ENCODE measurements around the gene IGFBP4. TPM values are rescaled to one million over a fixed set of nuclear protein-coding genes. Genes with fewer than 3 reads are reported as not detected.

Gene IGFBP4
- total and polyA plus RNA-seq, 4 donors: 74.1 to 649 (median 238) TPM

DNA sequence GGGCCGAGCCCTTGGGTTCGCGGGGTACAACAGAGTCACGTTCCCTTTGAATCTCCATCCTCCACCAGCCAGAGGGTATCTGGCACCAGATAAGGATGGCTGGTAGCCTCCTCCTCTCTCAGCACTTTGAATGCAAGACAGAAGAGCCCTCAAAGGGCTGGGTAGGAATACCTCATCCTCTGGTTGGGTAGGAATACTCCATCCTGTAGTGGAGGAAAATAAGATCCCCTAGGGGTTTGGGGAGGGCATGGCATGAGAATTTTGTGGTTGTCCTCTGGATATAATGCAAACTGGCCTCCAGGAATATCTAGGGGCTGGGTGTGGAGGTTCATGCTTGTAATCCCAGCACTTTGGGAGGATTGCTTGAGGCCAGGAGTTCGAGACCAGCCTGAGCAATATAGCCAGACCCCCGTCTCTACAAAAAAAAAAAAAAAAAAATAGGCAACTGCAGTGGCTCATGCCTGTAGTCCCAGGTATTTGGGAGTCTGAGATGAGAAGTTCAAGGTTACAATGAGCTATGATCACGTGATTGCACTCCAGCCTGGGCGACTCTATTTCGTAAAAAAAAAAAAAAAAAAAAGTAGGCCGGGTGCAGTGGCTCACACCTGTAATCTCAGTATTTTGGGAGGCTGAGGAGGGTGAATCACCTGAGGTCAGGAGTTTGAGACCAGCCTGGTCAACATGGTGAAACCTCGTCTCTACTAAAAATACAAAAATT is 2.7 kb downstream of the IGFBP4 start (continued):
- no peak for TF ChIP-seq FOXA1 (IDR thresholded peaks at IDR 0.05)
- TF ChIP-seq FOXA2 (IDR thresholded peaks at IDR 0.05): no peak
- TF ChIP-seq TAF1 (conservative IDR thresholded peaks at IDR 0.05): peak; percentile 51
- peak in 1 of 2 donors; percentile 30 for TF ChIP-seq HNF4A (conservative IDR thresholded peaks at IDR 0.05)
- peak; percentile 8 to 68 for TF ChIP-seq RXRA (IDR thresholded peaks at IDR 0.05)
- TF ChIP-seq RAD21 (IDR thresholded peaks at IDR 0.05): no peak

DNA sequence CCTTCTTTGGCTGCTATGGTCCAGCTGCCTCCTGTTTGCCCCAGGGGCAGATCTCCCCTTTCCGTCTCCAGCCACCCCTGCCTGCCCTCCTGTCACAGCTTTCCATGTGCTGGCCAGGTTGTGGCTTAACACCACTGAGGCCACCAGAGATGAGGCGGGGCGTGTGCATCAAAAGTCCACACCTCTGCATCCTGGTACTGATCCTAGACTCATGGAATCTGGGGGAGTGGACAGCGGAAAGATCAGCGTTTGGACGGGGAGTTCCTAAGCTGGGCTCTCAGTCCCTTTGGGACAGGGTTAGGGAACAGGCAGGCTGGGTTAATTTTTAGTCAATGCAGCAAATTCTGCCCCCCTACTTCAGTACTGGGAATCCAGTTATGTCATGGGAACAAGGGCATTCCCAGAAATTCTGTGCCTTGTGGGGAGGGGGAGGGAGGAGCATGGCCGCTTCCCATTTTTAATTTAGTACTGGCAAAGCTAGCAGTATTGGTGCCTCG is 3.9 kb downstream of the IGFBP4 start:
- no peaks in the 10 kb centered on the region for H3K9me3 ChIP-seq (ENCODE audit: control insufficient read depth in 4 of 4, low read length in 3 of 4)
- WGBS: 20% methylated on average over 8 of the region's 8 CpGs
- H3K9ac ChIP-seq (ENCODE audit: low read depth in 1 of 2, low read length in 2 of 2): peak overlapping the region; percentile 66 to 81
- peaks cover 14 to 66% (median 56%) of the 10 kb centered on the region in 4 donors for H3K4me1 ChIP-seq (ENCODE audit: control insufficient read depth in 4 of 4, insufficient read depth in 4 of 4, low read length in 3 of 4)
- no peak for TF ChIP-seq CTCF (IDR thresholded peaks at IDR 0.05; ENCODE audit: low read depth, low read length, missing input control)
- peak; percentile 78 for TF ChIP-seq YY1 (IDR thresholded peaks at IDR 0.05)
- TF ChIP-seq, protein P1, sequence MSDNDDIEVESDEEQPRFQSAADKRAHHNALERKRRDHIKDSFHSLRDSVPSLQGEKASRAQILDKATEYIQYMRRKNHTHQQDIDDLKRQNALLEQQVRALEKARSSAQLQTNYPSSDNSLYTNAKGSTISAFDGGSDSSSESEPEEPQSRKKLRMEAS (IDR thresholded peaks at IDR 0.05): peak; percentile 90
- TF ChIP-seq HNF4A (conservative IDR thresholded peaks at IDR 0.05): peak; percentile 56 to 86
- TF ChIP-seq, protein P2, sequence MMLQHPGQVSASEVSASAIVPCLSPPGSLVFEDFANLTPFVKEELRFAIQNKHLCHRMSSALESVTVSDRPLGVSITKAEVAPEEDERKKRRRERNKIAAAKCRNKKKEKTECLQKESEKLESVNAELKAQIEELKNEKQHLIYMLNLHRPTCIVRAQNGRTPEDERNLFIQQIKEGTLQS (IDR thresholded peaks at IDR 0.05): no peak
- TF ChIP-seq NR2F2 (IDR thresholded peaks at IDR 0.05): peak; percentile 63
- TF ChIP-seq FOXA1 (IDR thresholded peaks at IDR 0.05): no peak
- peak; percentile 9 to 24 for TF ChIP-seq RAD21 (IDR thresholded peaks at IDR 0.05)
- TF ChIP-seq RXRA (IDR thresholded peaks at IDR 0.05): peak; percentile 88 to 97
- TF ChIP-seq HNF4G (IDR thresholded peaks at IDR 0.05): peak; percentile 8
- TF ChIP-seq ZBTB33 (IDR thresholded peaks at IDR 0.05): peak; percentile 76
- TF ChIP-seq TAF1 (conservative IDR thresholded peaks at IDR 0.05): peak; percentile 94
- TF ChIP-seq FOXA2 (IDR thresholded peaks at IDR 0.05): peak; percentile 45
- TF ChIP-seq EGR1 (IDR thresholded peaks at IDR 0.05; ENCODE audit: low read depth in 2 of 2): peak in 1 of 2 donors; percentile 58
- TF ChIP-seq SP1 (IDR thresholded peaks at IDR 0.05): peak; percentile 95
- peak in 1 of 2 donors; percentile 55 for TF ChIP-seq JUND (IDR thresholded peaks at IDR 0.05)
- TF ChIP-seq REST (IDR thresholded peaks at IDR 0.05): peak; percentile 92
- peak in 1 of 2 donors; percentile 15 for TF ChIP-seq GABPA (IDR thresholded peaks at IDR 0.05 in 1 of 2, conservative IDR thresholded peaks at IDR 0.05 in 1 of 2)
- no peaks in the 10 kb centered on the region for H3K27me3 ChIP-seq (ENCODE audit: control insufficient read depth in 4 of 4, insufficient read depth in 4 of 4, low read length in 3 of 4)
- peak overlapping the region; percentile 40 to 74 (median 69) for H3K4me3 ChIP-seq (ENCODE audit: low read depth in 1 of 3, low read length in 3 of 3)
- H3K27ac ChIP-seq (ENCODE audit: low read depth in 1 of 2, low read length in 2 of 2): peak overlapping the region; percentile 92 to 97
- DNase-seq (ENCODE audit: low spot score): no peak
- peaks cover 0 to 4% (median 1%) of the 10 kb centered on the region in 4 donors for H3K36me3 ChIP-seq (ENCODE audit: control insufficient read depth in 4 of 4, insufficient read depth in 3 of 4, low read depth in 1 of 4, low read length in 3 of 4)

Data from liver (tissue), 9 donors.